SK-N-SH treated with all-trans-retinoic acid at 6 μM for 48 hours (cell line): ENCODE measurements around the gene R3HDM4.

Experiments used
- ARNTL ChIP-seq: fragments of 450-650 bp; formaldehyde crosslinking; IDR thresholded peaks from 2 replicates; pipeline ENCODE4 v1.5.0; 2020; ENCODE audit warnings: low read depth, mild to moderate bottlenecking, moderate library complexity, borderline replicate concordance
- BACH2 ChIP-seq: fragments of 250-450 bp; sonication (Bioruptor Pico); IDR thresholded peaks from 2 replicates; pipeline ENCODE4 v1.9.0; 2021; ENCODE audit warnings: mild to moderate bottlenecking, borderline replicate concordance
- PATZ1 ChIP-seq: fragments of 250-450 bp; sonication (Bioruptor Pico); IDR thresholded peaks from 2 replicates; pipeline ENCODE4 v1.8.0; 2020; ENCODE audit warnings: mild to moderate bottlenecking, moderate library complexity, borderline replicate concordance
- PPARA ChIP-seq: fragments of 250-450 bp; sonication (Bioruptor Pico); IDR thresholded peaks from 2 replicates; pipeline ENCODE4 v1.5.0; 2020; ENCODE audit warnings: mild to moderate bottlenecking, borderline replicate concordance
- RARB ChIP-seq: fragments of 250-450 bp; sonication (Bioruptor Pico); IDR thresholded peaks from 2 replicates; pipeline ENCODE4 v1.8.0; 2021; ENCODE audit warnings: mild to moderate bottlenecking, moderate library complexity
- SNAI2 ChIP-seq: fragments of 250-450 bp; sonication (Bioruptor Pico); IDR thresholded peaks from 2 replicates; pipeline ENCODE4 v1.5.0; 2020; ENCODE audit warnings: mild to moderate bottlenecking, moderate library complexity
- TOX ChIP-seq: fragments of 250-450 bp; sonication (Bioruptor Pico); IDR thresholded peaks from 2 replicates; pipeline ENCODE4 v1.8.0; 2021; ENCODE audit warnings: mild to moderate bottlenecking, moderate library complexity, borderline replicate concordance
- ZFP3 ChIP-seq: fragments of 250-450 bp; sonication (Bioruptor Pico); IDR thresholded peaks from 2 replicates; pipeline ENCODE4 v1.5.0; 2020; ENCODE audit warnings: mild to moderate bottlenecking, moderate library complexity
- ZFP30 ChIP-seq: fragments of 450-650 bp; formaldehyde crosslinking; IDR thresholded peaks from 2 replicates; pipeline ENCODE4 v1.5.0; 2022; ENCODE audit warnings: mild to moderate bottlenecking, moderate library complexity

GRCh38 chr19:899336-900042 is 13.5 kb downstream of the R3HDM4 start:
- TF ChIP-seq ARNTL (CRISPR knock-in tag) (no peak), ZFP3 (peak; percentile 98), PATZ1 (no peak), RARB (CRISPR knock-in tag) (no peak), TOX (CRISPR knock-in tag) (no peak), PPARA (CRISPR knock-in tag) (no peak), ZFP30 (no peak), SNAI2 (CRISPR knock-in tag) (no peak), BACH2 (no peak)
